Skeletal muscle tissue (tissue), 4 donors: Measurements from ENCODE around the gene TNNT1. TPM values are rescaled to one million over a fixed set of nuclear protein-coding genes. Genes with fewer than 3 reads are reported as not detected.

Source experiments
- H3K27ac ChIP-seq: one replicate; pipeline ENCODE4 v1.7.0; 2013; ENCODE audit warnings: mild to moderate bottlenecking, low read depth, low read length, inconsistent platforms
- H3K27me3 ChIP-seq, 3 donors: one replicate each; pipeline ENCODE4 v1.7.0; 2013; ENCODE audit warnings: low read length in 3 of 3; ENCODE audit not compliant: control insufficient read depth in 3 of 3, insufficient read depth in 3 of 3
- H3K36me3 ChIP-seq, 3 donors: one replicate each; pipeline ENCODE4 v1.7.0; 2013; ENCODE audit warnings: low read length in 3 of 3; ENCODE audit not compliant: control insufficient read depth in 3 of 3, insufficient read depth in 3 of 3
- H3K4me1 ChIP-seq, 3 donors: one replicate each; pipeline ENCODE4 v1.7.0; 2013; ENCODE audit warnings: low read length in 3 of 3, mild to moderate bottlenecking in 3 of 3; ENCODE audit not compliant: control insufficient read depth in 3 of 3, insufficient read depth in 3 of 3
- H3K4me3 ChIP-seq, 3 donors: one replicate each; pipeline ENCODE4 v1.7.0; 2013; ENCODE audit warnings: low read length in 3 of 3
- H3K9ac ChIP-seq, 3 donors: one replicate each; pipeline ENCODE4 v1.7.0; 2013; ENCODE audit warnings: low read length in 3 of 3, mild to moderate bottlenecking in 3 of 3, moderate library complexity in 2 of 3, low read depth in 1 of 3
- H3K9me3 ChIP-seq, 3 donors: one replicate each; pipeline ENCODE4 v1.7.0; 2013; ENCODE audit warnings: low read length in 3 of 3; ENCODE audit not compliant: control insufficient read depth in 3 of 3
- total RNA-seq: library from RNA; depleted of rRNA; stranded (reverse); fragments of >200 nt; gene quantifications from one replicate; pipeline ENCODE4 v1.2.3, GENCODE V29; 2014
- donor health status: Osteomylitis.

Gene TNNT1
- total RNA-seq, 1 donor from 2014 or later: 540 TPM

- Histone ChIP-seq H3K36me3 (peaks cover 0 to 30% (median 10%) of the 10 kb centered on the region in 3 donors), H3K27me3 (peaks cover 20 to 37% (median 27%) of the 10 kb centered on the region in 3 donors), H3K9me3 (no peaks in the 10 kb centered on the region), H3K27ac (peak overlapping the region; percentile 96), H3K4me3 (peak overlapping the region; percentile 59 to 78 (median 67)), H3K4me1 (peaks cover 4 to 28% (median 19%) of the 10 kb centered on the region in 3 donors), H3K9ac (peak overlapping the region; percentile 33 to 87 (median 69))
Observed at GRCh38 chr19:55146705-55147273, 2.2 kb downstream of the TNNT1 start.

- H3K4me3 ChIP-seq: peak overlapping the region; percentile 59 to 78 (median 67)
- H3K4me1 ChIP-seq: peaks cover 0 to 22% (median 21%) of the 10 kb centered on the region in 3 donors
- H3K9me3 ChIP-seq: no peaks in the 10 kb centered on the region
- H3K36me3 ChIP-seq: peaks cover 0 to 30% (median 10%) of the 10 kb centered on the region in 3 donors
- no peak overlapping the region for H3K27ac ChIP-seq
- H3K27me3 ChIP-seq: peaks cover 20 to 37% (median 32%) of the 10 kb centered on the region in 3 donors
- H3K9ac ChIP-seq: peak overlapping the region in 1 of 3 donors; percentile 87
Observed at GRCh38 chr19:55146078-55146704, 2.8 kb downstream of the TNNT1 start.

GRCh38 chr19:55145232-55145631 is 3.8 kb downstream of the TNNT1 start:
- peaks cover 25 to 36% (median 33%) of the 10 kb centered on the region in 3 donors for H3K27me3 ChIP-seq
- H3K9me3 ChIP-seq: no peaks in the 10 kb centered on the region
- peaks cover 0 to 21% (median 19%) of the 10 kb centered on the region in 3 donors for H3K4me1 ChIP-seq
- peaks cover 0 to 34% (median 14%) of the 10 kb centered on the region in 3 donors for H3K36me3 ChIP-seq
- H3K4me3 ChIP-seq: peak overlapping the region in 2 of 3 donors; percentile 32 to 70
- H3K9ac ChIP-seq: peak overlapping the region in 1 of 3 donors; percentile 73
- no peak overlapping the region for H3K27ac ChIP-seq

- H3K36me3 ChIP-seq: peaks cover 0 to 44% (median 19%) of the 10 kb centered on the region in 3 donors
- peaks cover 0 to 31% (median 22%) of the 10 kb centered on the region in 3 donors for H3K4me1 ChIP-seq
- no peaks in the 10 kb centered on the region for H3K9me3 ChIP-seq
- peaks cover 18 to 30% (median 19%) of the 10 kb centered on the region in 3 donors for H3K27me3 ChIP-seq
- no peak overlapping the region for H3K4me3 ChIP-seq
- H3K27ac ChIP-seq: peak overlapping the region; percentile 25
- H3K9ac ChIP-seq: peak overlapping the region in 1 of 3 donors; percentile 33
Observed at GRCh38 chr19:55141696-55142095, 7.3 kb downstream of the TNNT1 start.

GRCh38 chr19:55137915-55138314 is 11.1 kb downstream of the TNNT1 start:
- Histone ChIP-seq H3K36me3 (peaks cover 3 to 43% (median 16%) of the 10 kb centered on the region in 3 donors), H3K9ac (peak overlapping the region in 1 of 3 donors; percentile 25), H3K9me3 (no peaks in the 10 kb centered on the region), H3K27ac (no peak overlapping the region), H3K4me3 (peak overlapping the region in 1 of 3 donors; percentile 13), H3K4me1 (peaks cover 0 to 23% (median 11%) of the 10 kb centered on the region in 3 donors), H3K27me3 (peaks cover 10 to 18% (median 10%) of the 10 kb centered on the region in 3 donors)

GRCh38 chr19:55136399-55137102 is 12.5 kb downstream of the TNNT1 start:
- peaks cover 0 to 22% (median 11%) of the 10 kb centered on the region in 3 donors for H3K4me1 ChIP-seq
- no peak overlapping the region for H3K27ac ChIP-seq
- no peaks in the 10 kb centered on the region for H3K9me3 ChIP-seq
- peaks cover 10 to 14% (median 10%) of the 10 kb centered on the region in 3 donors for H3K27me3 ChIP-seq
- H3K36me3 ChIP-seq: peaks cover 3 to 45% (median 16%) of the 10 kb centered on the region in 3 donors
- no peak overlapping the region for H3K4me3 ChIP-seq
- H3K9ac ChIP-seq: peak overlapping the region in 1 of 3 donors; percentile 40

- H3K4me1 ChIP-seq: peaks cover 0 to 19% (median 11%) of the 10 kb centered on the region in 3 donors
- H3K27ac ChIP-seq: no peak overlapping the region
- peaks cover 5 to 10% (median 8%) of the 10 kb centered on the region in 3 donors for H3K27me3 ChIP-seq
- H3K36me3 ChIP-seq: peaks cover 3 to 39% (median 12%) of the 10 kb centered on the region in 3 donors
- H3K9ac ChIP-seq: no peak overlapping the region
- no peaks in the 10 kb centered on the region for H3K9me3 ChIP-seq
- H3K4me3 ChIP-seq: no peak overlapping the region
Observed at GRCh38 chr19:55134736-55135135, 14.3 kb downstream of the TNNT1 start.

GRCh38 chr19:55133639-55134444 is 15.2 kb downstream of the TNNT1 start:
- Histone ChIP-seq H3K36me3 (peaks cover 3 to 34% (median 7%) of the 10 kb centered on the region in 3 donors), H3K4me3 (no peak overlapping the region), H3K4me1 (peaks cover 0 to 15% (median 7%) of the 10 kb centered on the region in 3 donors), H3K9me3 (no peaks in the 10 kb centered on the region), H3K27me3 (peaks cover 5 to 10% (median 8%) of the 10 kb centered on the region in 3 donors), H3K9ac (no peak overlapping the region), H3K27ac (no peak overlapping the region)

GRCh38 chr19:55132453-55133129 is 16.4 kb downstream of the TNNT1 start:
- Histone ChIP-seq H3K27ac (no peak overlapping the region), H3K9ac (no peak overlapping the region), H3K9me3 (no peaks in the 10 kb centered on the region), H3K27me3 (peaks cover 5 to 10% (median 8%) of the 10 kb centered on the region in 3 donors), H3K4me3 (no peak overlapping the region), H3K4me1 (peaks cover 0 to 8% (median 3%) of the 10 kb centered on the region in 3 donors), H3K36me3 (peaks cover 3 to 26% (median 7%) of the 10 kb centered on the region in 3 donors)
